Stimulated activated CD8-positive, alpha-beta memory T cell treated with anti-CD3 and anti-CD28 coated beads, Interleukin-7, amount 100 ng/mL, for 1 hour (primary cell): ENCODE data around the gene CEACAM7.
"Not testable (repeated sequence)": the region's sequence is repeated elsewhere in the genome, so short reads cannot be mapped to it uniquely, and the experiment has no call there.

ENCODE experiments used
- DNase-seq, 2 donors: peaks; one replicate each; pipeline ENCODE4 v3.0.0-alpha.2; 2020; ENCODE audit warnings: low read depth in 2 of 2

CEACAM7 gene

GRCh38 chr19:41656756-41657155, 31.3 kb downstream of the CEACAM7 start:
- not testable (repeated sequence) for DNase-seq

DNA sequence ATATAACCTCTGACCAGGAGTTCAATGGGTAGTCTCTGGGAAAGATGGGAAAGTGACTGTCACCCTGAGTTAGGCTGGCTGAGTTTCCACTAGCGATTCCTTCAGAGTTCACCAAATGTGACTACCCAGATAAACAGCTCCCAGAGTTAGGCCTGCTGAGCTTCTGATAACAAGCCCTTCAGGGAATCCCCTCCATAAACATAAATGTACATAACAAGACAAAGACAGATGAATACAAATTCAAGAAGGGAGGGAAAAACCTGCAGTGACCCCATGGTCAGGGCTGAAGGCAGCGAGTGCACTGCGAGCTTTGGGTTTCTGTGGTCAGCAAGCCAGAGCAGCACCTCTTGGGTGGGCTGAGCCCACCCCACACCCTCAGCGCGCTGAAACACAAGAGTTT, 35.8 kb downstream of the CEACAM7 start:
- DNase-seq, result no peak

DNA sequence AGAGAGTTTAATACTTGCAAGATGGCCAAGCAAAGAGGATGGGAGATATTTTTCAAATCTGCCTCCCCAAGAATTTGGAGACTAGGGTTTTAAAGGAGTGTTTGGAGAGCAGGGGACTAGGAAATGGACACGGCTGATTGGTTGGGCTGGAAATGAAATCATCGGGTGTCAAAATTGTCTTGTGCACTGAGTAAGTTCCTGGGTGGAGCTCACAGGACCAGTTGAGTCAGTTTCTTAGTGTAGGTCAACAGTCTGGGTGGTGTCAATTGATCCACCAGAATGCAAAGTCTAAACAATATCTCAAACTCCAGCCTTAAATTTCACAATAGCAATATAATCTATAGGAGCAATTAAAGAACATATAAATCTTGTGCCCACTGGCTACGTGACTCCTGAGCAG, 38.2 kb downstream of the CEACAM7 start:
- DNase-seq, result no peak

DNA sequence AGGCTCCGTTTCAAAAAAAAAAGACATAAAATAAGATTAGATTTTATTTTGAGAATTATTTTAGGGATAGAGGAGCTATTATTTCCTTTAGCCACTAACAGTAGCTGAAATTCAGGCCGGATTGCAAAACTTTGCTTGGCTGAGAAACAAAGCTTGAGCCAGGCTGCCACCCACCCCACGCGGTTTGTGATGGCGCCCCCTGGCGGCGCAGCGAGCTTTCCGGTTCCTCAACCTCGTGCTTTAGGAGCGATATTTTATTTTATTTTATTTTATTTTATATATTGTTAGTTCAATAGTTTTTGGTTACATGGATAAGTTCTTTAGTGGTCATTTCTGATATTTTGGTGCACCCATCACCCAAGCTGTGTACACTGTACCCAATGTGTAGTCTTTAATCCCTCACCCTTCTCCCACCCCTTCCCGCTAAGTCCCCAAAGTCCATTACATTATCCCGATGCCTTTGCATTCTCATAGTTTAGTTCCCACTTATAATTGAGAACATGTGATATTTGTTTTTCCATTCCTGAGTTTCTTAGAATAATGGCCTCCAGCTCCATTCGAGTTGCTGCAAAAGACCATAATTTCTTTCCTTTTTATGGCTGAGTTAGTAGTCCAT, 41.4 kb downstream of the CEACAM7 start:
- DNase-seq, result peak in 1 of 2 donors; percentile 19

- DNase-seq, result peak; percentile 32 to 53
Measured at GRCh38 chr19:41641879-41642485, 46.1 kb downstream of the CEACAM7 start.

GRCh38 chr19:41638641-41639081, 49.4 kb downstream of the CEACAM7 start:
- DNase-seq, result no peak

DNA sequence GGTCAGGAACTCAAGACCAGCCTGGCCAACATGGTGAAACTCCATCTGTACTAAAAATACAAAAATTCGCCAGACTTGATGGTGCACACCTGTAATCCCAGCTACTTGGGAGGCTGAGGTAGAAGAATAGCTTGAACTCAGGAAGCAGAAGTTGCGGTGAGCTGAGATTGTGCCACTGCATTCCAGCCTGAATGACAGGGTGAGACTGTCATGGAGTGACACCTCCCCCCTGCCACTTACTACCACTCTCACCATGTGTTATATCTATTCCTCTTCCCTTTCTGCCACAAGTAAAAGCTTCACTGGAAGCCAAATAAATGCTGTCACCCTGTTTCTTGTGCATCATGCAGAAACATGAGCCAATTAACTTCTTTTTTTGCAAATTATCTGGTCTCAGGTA, 50.6 kb downstream of the CEACAM7 start:
- DNase-seq, result no peak

GRCh38 chr19:41627966-41628675, 59.9 kb downstream of the CEACAM7 start:
- no peak for DNase-seq

DNA sequence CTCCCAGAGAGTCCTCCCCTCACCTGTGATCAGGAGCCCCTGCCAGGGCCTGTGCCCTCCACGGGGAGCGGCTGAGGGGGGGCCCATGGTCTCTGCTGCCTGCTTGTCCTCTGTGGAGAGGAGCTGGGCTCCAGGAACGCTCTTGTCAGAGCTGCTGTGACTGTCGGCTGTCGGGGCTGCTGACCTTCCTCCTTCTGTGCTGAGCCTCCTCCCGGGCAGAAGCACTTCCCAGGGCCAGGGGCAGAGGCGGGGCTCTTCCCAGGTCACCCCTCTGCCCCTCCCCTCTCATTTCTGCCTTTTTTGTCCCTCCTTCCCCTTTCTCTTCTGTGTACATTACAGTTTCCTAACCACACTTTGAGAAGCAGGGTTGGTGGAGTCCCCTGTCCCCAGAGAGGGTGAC, 61.2 kb downstream of the CEACAM7 start, which contains the start of gene CEACAM4:
CEACAM4 (minus strand) TSS at position 198 of the 400 bp plus-strand sequence; CDS start at position 87, 111 bp downstream.
- no peak for DNase-seq

GRCh38 chr19:41626278-41626677, 61.8 kb downstream of the CEACAM7 start:
- no peak for DNase-seq

- no peak for DNase-seq
Measured at GRCh38 chr19:41624937-41625336, 63.1 kb downstream of the CEACAM7 start.

DNA sequence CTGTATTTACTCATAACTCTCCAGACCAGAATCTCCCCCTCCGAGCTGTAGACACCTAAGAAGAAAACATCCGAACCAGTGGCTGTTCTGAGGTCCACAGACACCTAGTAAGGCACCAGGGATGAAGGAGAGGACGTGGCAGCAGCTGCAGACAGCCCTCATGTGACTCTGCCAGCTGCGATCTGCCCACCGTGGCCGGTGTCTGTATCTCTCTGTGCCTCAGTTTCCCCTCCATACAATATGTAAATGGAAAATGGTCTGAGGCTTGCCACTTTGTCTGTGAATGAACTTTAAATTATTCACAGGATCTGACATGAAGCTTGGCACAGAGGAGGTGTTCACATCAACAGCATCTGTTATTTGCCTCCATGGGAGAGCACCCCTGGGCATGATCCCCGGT, 63.6 kb downstream of the CEACAM7 start:
- no peak for DNase-seq

DNA sequence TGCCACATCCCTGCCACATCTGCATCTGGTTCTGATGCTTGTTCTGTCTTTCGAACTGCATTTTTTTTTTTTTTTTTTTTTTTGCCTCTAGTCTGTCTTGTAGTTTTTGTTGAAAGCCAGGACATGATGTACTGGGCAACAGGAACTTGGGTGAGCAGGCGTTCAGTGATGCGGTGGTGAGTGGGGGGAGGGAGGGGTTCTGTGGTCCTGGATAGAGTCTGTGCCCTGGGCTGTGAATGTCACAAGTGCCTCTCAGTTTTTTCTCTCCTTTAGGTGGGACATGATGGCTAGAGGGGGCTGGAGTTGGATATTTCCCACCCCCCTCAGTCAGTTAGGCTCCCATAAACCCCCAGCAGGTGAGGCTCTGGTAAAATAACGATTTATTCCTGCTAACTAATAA, 64.7 kb downstream of the CEACAM7 start:
- no peak for DNase-seq
